Skin of body (tissue), 2 donors: ENCODE measurements around the gene SLC5A12. TPM values are rescaled to one million over a fixed set of nuclear protein-coding genes. Genes with fewer than 3 reads are reported as not detected.

Experiments used
- DNase-seq: peaks from one replicate; lab custom pipeline; 2025; lab: John Stamatoyannopoulos, UW
- total RNA-seq: library from RNA; depleted of rRNA; stranded (reverse); fragments of >200 nt; gene quantifications from one replicate; pipeline ENCODE4 v1.2.3, GENCODE V29; 2014

Gene SLC5A12
- 0.10 TPM for total RNA-seq

GRCh38 chr11:26721948-26722475 lies at the start of gene SLC5A12:
Gene SLC5A12 (minus strand): TSS chr11:26722060. CDS start chr11:26721714, 346 bp downstream.
- DNase-seq: no peak

GRCh38 chr11:26769027-26769426 lies 47.2 kb upstream of the SLC5A12 start:
- no peak for DNase-seq

- no peak for DNase-seq
These were observed 45.2 kb upstream of the SLC5A12 start for GRCh38 chr11:26767060-26767459.

- no peak for DNase-seq
These were observed 43.5 kb upstream of the SLC5A12 start for GRCh38 chr11:26765323-26765722.

GRCh38 chr11:26764825-26765224 lies 43.0 kb upstream of the SLC5A12 start:
- DNase-seq: no peak

- DNase-seq: no peak
These were observed 42.5 kb upstream of the SLC5A12 start for GRCh38 chr11:26764315-26764714.

GRCh38 chr11:26762089-26762488 lies 40.2 kb upstream of the SLC5A12 start:
- no peak for DNase-seq

GRCh38 chr11:26761361-26761809 lies 39.5 kb upstream of the SLC5A12 start:
- no peak for DNase-seq

GRCh38 chr11:26757995-26758394 lies 36.1 kb upstream of the SLC5A12 start:
- DNase-seq: no peak

GRCh38 chr11:26755762-26756161 lies 33.9 kb upstream of the SLC5A12 start:
- DNase-seq: no peak

- peak; percentile 93 for DNase-seq
These were observed 32.1 kb upstream of the SLC5A12 start for GRCh38 chr11:26753723-26754504.

GRCh38 chr11:26749927-26750326 lies 28.1 kb upstream of the SLC5A12 start:
- DNase-seq: no peak

GRCh38 chr11:26743622-26744021 lies 21.8 kb upstream of the SLC5A12 start:
- DNase-seq: no peak

- no peak for DNase-seq
These were observed 21.1 kb upstream of the SLC5A12 start for GRCh38 chr11:26742966-26743365.

- peak; percentile 50 for DNase-seq
These were observed 19.2 kb upstream of the SLC5A12 start for GRCh38 chr11:26741036-26741435.

GRCh38 chr11:26739366-26740073 lies 17.7 kb upstream of the SLC5A12 start:
- no peak for DNase-seq

- DNase-seq: no peak
These were observed 12.8 kb upstream of the SLC5A12 start for GRCh38 chr11:26734691-26735090.

- DNase-seq: no peak
These were observed 9.2 kb upstream of the SLC5A12 start for GRCh38 chr11:26731084-26731456.

- peak; percentile 31 for DNase-seq
These were observed 8.7 kb upstream of the SLC5A12 start for GRCh38 chr11:26730414-26731083.

GRCh38 chr11:26729284-26729683 lies 7.4 kb upstream of the SLC5A12 start:
- no peak for DNase-seq

- DNase-seq: no peak
These were observed 5.1 kb upstream of the SLC5A12 start for GRCh38 chr11:26726960-26727359.

- no peak for DNase-seq
These were observed 1.9 kb downstream of the SLC5A12 start for GRCh38 chr11:26719998-26720397.
